Measurements from ENCODE around the gene FEZ2. TPM values are rescaled to one million over a fixed set of nuclear protein-coding genes. Genes with fewer than 3 reads are reported as not detected.

The FEZ2 gene
- total RNA-seq, 1 donor from 2014 or later, result 43.5 TPM

DNA sequence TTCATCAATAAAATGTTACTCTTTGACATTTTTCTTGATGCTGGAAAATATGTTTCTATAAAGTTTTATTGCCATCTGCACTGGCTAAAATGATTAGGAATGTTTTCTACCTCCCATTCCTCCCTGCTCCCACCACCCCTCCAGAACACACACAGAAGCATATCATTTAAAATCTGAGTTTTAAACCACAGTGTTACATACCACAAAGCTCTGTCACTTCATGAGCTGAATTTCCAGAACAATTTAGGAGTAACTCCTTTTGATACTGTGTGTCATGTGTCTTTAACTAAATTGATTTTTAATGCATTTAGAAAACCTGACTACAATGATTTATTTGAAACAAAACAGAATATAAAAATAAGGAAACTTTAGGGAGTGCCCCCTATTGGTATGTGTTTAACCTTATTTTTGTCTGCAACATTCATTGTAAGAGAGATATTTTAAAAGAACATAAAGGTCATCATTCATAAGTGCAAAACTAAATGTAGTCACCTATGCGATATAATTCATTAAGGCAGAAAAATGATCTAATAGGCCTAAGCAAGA, 52.0 kb downstream of the FEZ2 start:
- H3K27me3 Mint-ChIP-seq (ENCODE audit: low read depth), result no peaks in the 10 kb centered on the region
- no peak overlapping the region for H3K4me3 Mint-ChIP-seq
- TF ChIP-seq, protein P1, sequence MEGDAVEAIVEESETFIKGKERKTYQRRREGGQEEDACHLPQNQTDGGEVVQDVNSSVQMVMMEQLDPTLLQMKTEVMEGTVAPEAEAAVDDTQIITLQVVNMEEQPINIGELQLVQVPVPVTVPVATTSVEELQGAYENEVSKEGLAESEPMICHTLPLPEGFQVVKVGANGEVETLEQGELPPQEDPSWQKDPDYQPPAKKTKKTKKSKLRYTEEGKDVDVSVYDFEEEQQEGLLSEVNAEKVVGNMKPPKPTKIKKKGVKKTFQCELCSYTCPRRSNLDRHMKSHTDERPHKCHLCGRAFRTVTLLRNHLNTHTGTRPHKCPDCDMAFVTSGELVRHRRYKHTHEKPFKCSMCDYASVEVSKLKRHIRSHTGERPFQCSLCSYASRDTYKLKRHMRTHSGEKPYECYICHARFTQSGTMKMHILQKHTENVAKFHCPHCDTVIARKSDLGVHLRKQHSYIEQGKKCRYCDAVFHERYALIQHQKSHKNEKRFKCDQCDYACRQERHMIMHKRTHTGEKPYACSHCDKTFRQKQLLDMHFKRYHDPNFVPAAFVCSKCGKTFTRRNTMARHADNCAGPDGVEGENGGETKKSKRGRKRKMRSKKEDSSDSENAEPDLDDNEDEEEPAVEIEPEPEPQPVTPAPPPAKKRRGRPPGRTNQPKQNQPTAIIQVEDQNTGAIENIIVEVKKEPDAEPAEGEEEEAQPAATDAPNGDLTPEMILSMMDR (conservative IDR thresholded peaks at IDR 0.05), result no peak
- H3K27ac Mint-ChIP-seq (ENCODE audit: unreplicated experiment), result no peak overlapping the region
- peaks cover 19% of the 10 kb centered on the region for H3K36me3 Mint-ChIP-seq (ENCODE audit: low read depth)
- no peak for DNase-seq (ENCODE audit: low read depth, low spot score)
- H3K4me1 Mint-ChIP-seq, result peaks cover 9% of the 10 kb centered on the region
- H3K9me3 Mint-ChIP-seq, result no peaks in the 10 kb centered on the region

DNA sequence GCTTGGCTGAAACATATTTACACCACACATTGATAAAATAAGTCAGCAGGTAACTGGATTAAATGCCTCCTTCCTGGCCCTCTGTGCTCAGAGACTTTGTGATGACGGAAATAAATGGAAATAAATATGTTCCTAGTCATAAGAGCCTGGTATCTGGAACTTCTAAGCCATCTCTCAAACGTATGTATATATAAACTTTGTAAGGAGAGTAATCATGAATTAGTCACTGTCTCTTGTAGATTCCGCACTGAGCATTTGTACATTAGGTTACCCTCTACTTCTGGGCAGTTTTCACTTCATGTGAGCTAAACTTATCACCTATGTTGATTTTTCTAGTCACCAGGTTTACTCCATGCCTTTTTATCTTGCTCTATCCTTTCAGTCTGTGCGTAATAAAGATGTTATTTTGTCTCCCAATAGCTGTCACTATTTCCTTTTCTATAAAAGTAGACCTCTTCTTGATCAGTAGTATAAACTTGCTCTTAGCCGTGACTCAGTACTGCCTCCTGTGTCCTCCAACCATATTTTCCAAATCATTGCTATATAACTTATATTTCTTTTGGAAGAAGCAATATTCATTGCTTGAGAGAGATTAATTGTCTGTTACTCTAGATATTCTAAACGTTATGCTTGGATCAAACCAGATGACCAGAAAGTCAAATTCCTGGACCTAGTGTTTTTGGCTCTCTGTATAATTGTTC, 53.2 kb downstream of the FEZ2 start:
- Mint-ChIP-seq H3K27me3 (ENCODE audit: low read depth) (no peaks in the 10 kb centered on the region), H3K4me1 (peaks cover 5% of the 10 kb centered on the region), H3K36me3 (ENCODE audit: low read depth) (peaks cover 19% of the 10 kb centered on the region), H3K4me3 (no peak overlapping the region), H3K9me3 (no peaks in the 10 kb centered on the region), H3K27ac (ENCODE audit: unreplicated experiment) (no peak overlapping the region)
- TF ChIP-seq, protein P1 (conservative IDR thresholded peaks at IDR 0.05), result peak; percentile 22
- no peak for DNase-seq (ENCODE audit: low read depth, low spot score)

- Mint-ChIP-seq H3K4me1 (no peaks in the 10 kb centered on the region), H3K27ac (ENCODE audit: unreplicated experiment) (no peak overlapping the region), H3K36me3 (ENCODE audit: low read depth) (peaks cover 17% of the 10 kb centered on the region), H3K27me3 (ENCODE audit: low read depth) (no peaks in the 10 kb centered on the region), H3K4me3 (no peak overlapping the region), H3K9me3 (no peaks in the 10 kb centered on the region)
- TF ChIP-seq, protein P1 (conservative IDR thresholded peaks at IDR 0.05), result no peak
- no peak for DNase-seq (ENCODE audit: low read depth, low spot score)
Measured at GRCh38 chr2:36541891-36542595, 55.9 kb downstream of the FEZ2 start.

GRCh38 chr2:36540986-36541754, 56.8 kb downstream of the FEZ2 start:
- Mint-ChIP-seq H3K4me1 (no peaks in the 10 kb centered on the region), H3K9me3 (no peaks in the 10 kb centered on the region), H3K27ac (ENCODE audit: unreplicated experiment) (no peak overlapping the region), H3K4me3 (no peak overlapping the region), H3K36me3 (ENCODE audit: low read depth) (peaks cover 19% of the 10 kb centered on the region), H3K27me3 (ENCODE audit: low read depth) (no peaks in the 10 kb centered on the region)
- TF ChIP-seq, protein P1 (conservative IDR thresholded peaks at IDR 0.05), result no peak
- no peak for DNase-seq (ENCODE audit: low read depth, low spot score)

GRCh38 chr2:36539631-36540030, 58.3 kb downstream of the FEZ2 start:
- Mint-ChIP-seq H3K9me3 (no peaks in the 10 kb centered on the region), H3K27me3 (ENCODE audit: low read depth) (no peaks in the 10 kb centered on the region), H3K36me3 (ENCODE audit: low read depth) (peaks cover 17% of the 10 kb centered on the region), H3K4me3 (no peak overlapping the region), H3K4me1 (no peaks in the 10 kb centered on the region), H3K27ac (ENCODE audit: unreplicated experiment) (no peak overlapping the region)
- no peak for DNase-seq (ENCODE audit: low read depth, low spot score)
- TF ChIP-seq, protein P1 (conservative IDR thresholded peaks at IDR 0.05), result no peak

Measured in neural crest cell (in vitro differentiated cells).